ENCODE data around the gene NDEL1.
A peak's percentile ranks its signal among the peaks of the same experiment; 100 is the strongest.

NDEL1 gene

DNA sequence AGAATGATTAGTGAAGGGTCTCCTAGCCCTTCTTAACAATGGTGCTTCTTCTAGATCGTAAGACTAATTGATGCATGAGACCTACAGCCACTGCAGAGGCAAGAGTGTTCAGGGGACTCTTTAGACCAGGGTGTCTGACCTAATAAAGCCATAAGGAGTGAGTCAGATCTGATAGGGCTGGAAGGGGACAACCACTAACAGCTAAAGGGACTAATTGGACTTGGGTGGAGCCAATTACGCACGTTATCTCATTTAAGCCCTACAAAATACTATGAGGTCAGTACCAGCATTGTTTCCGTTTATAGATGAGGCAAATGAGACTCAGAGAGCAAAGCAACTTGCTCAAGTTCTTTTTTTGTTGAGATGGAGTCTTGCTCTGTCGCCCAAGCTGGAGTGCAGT is 23.6 kb upstream of the NDEL1 start (continued):
- TF ChIP-seq, protein P1, sequence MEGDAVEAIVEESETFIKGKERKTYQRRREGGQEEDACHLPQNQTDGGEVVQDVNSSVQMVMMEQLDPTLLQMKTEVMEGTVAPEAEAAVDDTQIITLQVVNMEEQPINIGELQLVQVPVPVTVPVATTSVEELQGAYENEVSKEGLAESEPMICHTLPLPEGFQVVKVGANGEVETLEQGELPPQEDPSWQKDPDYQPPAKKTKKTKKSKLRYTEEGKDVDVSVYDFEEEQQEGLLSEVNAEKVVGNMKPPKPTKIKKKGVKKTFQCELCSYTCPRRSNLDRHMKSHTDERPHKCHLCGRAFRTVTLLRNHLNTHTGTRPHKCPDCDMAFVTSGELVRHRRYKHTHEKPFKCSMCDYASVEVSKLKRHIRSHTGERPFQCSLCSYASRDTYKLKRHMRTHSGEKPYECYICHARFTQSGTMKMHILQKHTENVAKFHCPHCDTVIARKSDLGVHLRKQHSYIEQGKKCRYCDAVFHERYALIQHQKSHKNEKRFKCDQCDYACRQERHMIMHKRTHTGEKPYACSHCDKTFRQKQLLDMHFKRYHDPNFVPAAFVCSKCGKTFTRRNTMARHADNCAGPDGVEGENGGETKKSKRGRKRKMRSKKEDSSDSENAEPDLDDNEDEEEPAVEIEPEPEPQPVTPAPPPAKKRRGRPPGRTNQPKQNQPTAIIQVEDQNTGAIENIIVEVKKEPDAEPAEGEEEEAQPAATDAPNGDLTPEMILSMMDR (tag by site-specific recombination; IDR thresholded peaks at IDR 0.05) = no peak
- TF ChIP-seq HOXD13 (CRISPR knock-in tag; IDR thresholded peaks at IDR 0.05; ENCODE audit: borderline replicate concordance) (no peak), ZNF791 (tag by site-specific recombination; IDR thresholded peaks at IDR 0.05) (no peak), FEZF1 (tag by site-specific recombination; IDR thresholded peaks at IDR 0.05) (no peak), KLF1 (tag by site-specific recombination; IDR thresholded peaks at IDR 0.05) (peak; percentile 38; the same call in 1 of the 2 replicates), YY1 (tag by site-specific recombination; IDR thresholded peaks at IDR 0.05) (no peak), SALL2 (tag by site-specific recombination; IDR thresholded peaks at IDR 0.05; ENCODE audit: borderline replicate concordance) (no peak), ZNF202 (tag by site-specific recombination; IDR thresholded peaks at IDR 0.05; ENCODE audit: borderline replicate concordance) (no peak)

DNA sequence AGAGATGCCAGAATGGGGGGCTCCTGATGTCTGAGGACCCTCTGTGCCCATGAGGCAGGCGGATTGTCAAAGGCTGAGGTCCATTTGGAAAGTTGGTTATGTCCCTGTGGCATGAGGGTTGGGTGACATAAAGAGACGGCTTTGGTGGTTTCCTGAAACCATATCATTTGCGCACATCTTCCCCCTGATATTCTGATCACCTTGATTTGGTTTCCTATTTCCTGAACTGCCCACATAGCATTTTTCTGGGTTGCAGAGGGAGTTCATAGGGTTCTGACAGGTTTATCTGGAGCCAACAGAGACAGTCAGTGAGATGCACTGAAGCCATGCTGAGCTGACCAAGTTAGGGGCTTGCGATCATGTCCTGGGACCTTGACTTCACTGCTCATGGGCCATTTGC is 22.4 kb upstream of the NDEL1 start:
- ChIA-PET POLR2A (interaction anchor here (1.7 kb wide), 1 partner anchor 22 kb away, joined by 4 read pairs; the partner anchor contains the start of gene NDEL1), CTCF (interaction anchor here (1.0 to 1.8 kb wide), 3 partner anchors 22 to 372 kb away, joined by 3 to 6 read pairs (median 4); partner anchors contain the start of gene NDEL1)
- Histone ChIP-seq H3K4me3 (ENCODE audit: low read depth, low read length) (no peak overlapping the region), H3K36me3 (ENCODE audit: control insufficient read depth in 2 of 2, insufficient read depth in 1 of 2, low read length in 2 of 2) (no peaks in the 10 kb centered on the region), H3K9me3 (ENCODE audit: control insufficient read depth, insufficient read depth, low read depth, low read length) (no peaks in the 10 kb centered on the region), H3K27ac (ENCODE audit: extremely low read depth, low read depth, low read length) (no peak overlapping the region), H3K4me1 (ENCODE audit: control insufficient read depth, insufficient read depth, low read length) (no peaks in the 10 kb centered on the region)
- TF ChIP-seq ZNF221 (tag by site-specific recombination; IDR thresholded peaks at IDR 0.05; ENCODE audit: borderline replicate concordance) = no peak
- TF ChIP-seq ZNF514 (tag by site-specific recombination; IDR thresholded peaks at IDR 0.05) = no peak
- no peak for TF ChIP-seq ZFP41 (tag by site-specific recombination; IDR thresholded peaks at IDR 0.05; ENCODE audit: borderline replicate concordance)
- TF ChIP-seq ZNF24 (tag by site-specific recombination; IDR thresholded peaks at IDR 0.05) = no peak
- no peak for TF ChIP-seq ZNF501 (tag by site-specific recombination; IDR thresholded peaks at IDR 0.05)
- no peak for TF ChIP-seq ZNF19 (tag by site-specific recombination; IDR thresholded peaks at IDR 0.05; ENCODE audit: low read depth)
- TF ChIP-seq ZNF664 (tag by site-specific recombination; IDR thresholded peaks at IDR 0.05) = no peak

DNA sequence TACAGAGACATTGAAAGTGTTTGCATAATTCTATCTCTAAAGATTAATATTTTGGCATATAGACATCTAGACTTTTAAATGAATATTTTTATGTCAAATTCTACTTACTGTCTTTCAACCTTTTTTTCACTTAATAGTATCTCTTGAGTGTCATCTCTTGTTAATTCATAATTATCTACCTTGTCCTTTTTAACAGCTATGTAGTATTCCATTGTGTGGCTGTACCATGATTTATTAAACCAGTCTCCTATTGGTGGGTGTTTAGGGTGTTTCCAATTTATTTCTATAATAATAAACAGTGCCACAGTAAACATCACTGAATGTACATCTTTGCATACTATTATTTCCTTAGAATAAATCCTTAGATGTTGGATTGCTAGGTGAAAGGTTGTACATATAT is 21.7 kb upstream of the NDEL1 start:
- H3K4me1 ChIP-seq (ENCODE audit: control insufficient read depth, insufficient read depth, low read length) = no peaks in the 10 kb centered on the region
- H3K27ac ChIP-seq (ENCODE audit: extremely low read depth, low read depth, low read length) = no peak overlapping the region
- H3K9me3 ChIP-seq (ENCODE audit: control insufficient read depth, insufficient read depth, low read depth, low read length) = no peaks in the 10 kb centered on the region
- ChIA-PET CTCF (interaction anchor here (1.0 to 1.8 kb wide), 2 partner anchors 339 to 371 kb away, joined by 3 to 6 read pairs; no protein-coding TSS in a partner anchor), POLR2A (no interaction called here)
- no peak overlapping the region for H3K4me3 ChIP-seq (ENCODE audit: low read depth, low read length)
- TF ChIP-seq ZNF518A (tag by site-specific recombination; conservative IDR thresholded peaks at IDR 0.05; ENCODE audit: low read depth) = no peak
- peak; percentile 85 for TF ChIP-seq ZNF146 (tag by site-specific recombination; IDR thresholded peaks at IDR 0.05)
- H3K36me3 ChIP-seq (ENCODE audit: control insufficient read depth in 2 of 2, insufficient read depth in 1 of 2, low read length in 2 of 2) = no peaks in the 10 kb centered on the region

Measured in HEK293 (cell line).